Right lobe of liver (tissue), 4 donors: ENCODE data around the gene SIKE1.

Experiments
- POLR2A ChIP-seq: fragments of 450-650 bp; IDR thresholded peaks from one replicate; pipeline ENCODE4 v1.6.1; 2017; ENCODE audit warnings: antibody characterized with exemption, mild to moderate bottlenecking
- TF ChIP-seq, protein P1 (sequence below), 4 donors: fragments of 200-600 bp in 3 of 4; fragments of 450-650 bp in 1 of 4; IDR thresholded peaks; one replicate each; pipeline versions ENCODE4 v1.5.1 to v1.8.0; 2016 to 2022; ENCODE audit warnings: antibody characterized with exemption in 4 of 4, mild to moderate bottlenecking in 2 of 4
- donor health status: DM: no; HTN: no; CAD: no.
- donor health status: DM: no; HTN: no; CAD: no.
- donor health status: DM: no; HTN: yes; CAD: no.

DNA sequence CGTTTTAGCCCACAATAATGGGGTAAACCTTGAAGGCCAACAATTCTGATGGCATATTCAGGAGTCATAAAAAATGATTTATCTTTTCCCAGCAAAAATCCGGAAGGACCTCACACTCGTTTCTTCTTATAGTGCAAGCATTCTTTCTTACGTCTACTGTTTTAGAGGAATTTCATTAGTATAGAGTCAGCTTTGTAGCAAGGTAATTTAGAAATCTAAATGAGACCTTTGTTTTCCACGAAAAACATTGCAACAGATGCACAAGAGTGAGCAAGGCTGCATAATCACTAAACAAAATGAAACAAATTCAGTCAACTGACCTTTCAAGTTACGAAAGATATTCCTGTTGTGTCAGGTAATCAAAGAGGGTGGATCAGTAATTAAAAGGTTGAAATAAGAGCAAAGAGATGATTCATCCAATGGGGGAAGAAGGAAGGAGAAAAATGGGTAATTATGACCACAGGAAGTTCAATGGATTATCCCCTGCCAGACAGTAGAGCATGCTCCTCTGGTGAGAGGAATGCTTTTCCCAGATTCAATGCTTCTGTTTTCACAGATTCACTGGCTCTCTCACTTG lies 22.1 kb downstream of the SIKE1 start:
- TF ChIP-seq, protein P1, sequence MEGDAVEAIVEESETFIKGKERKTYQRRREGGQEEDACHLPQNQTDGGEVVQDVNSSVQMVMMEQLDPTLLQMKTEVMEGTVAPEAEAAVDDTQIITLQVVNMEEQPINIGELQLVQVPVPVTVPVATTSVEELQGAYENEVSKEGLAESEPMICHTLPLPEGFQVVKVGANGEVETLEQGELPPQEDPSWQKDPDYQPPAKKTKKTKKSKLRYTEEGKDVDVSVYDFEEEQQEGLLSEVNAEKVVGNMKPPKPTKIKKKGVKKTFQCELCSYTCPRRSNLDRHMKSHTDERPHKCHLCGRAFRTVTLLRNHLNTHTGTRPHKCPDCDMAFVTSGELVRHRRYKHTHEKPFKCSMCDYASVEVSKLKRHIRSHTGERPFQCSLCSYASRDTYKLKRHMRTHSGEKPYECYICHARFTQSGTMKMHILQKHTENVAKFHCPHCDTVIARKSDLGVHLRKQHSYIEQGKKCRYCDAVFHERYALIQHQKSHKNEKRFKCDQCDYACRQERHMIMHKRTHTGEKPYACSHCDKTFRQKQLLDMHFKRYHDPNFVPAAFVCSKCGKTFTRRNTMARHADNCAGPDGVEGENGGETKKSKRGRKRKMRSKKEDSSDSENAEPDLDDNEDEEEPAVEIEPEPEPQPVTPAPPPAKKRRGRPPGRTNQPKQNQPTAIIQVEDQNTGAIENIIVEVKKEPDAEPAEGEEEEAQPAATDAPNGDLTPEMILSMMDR (IDR thresholded peaks at IDR 0.05), result no peak
- no peak for TF ChIP-seq POLR2A
